Measurements from ENCODE around the gene THOC6. TPM values are rescaled to one million over a fixed set of nuclear protein-coding genes. Genes with fewer than 3 reads are reported as not detected.

The THOC6 gene
- total RNA-seq, 4 donors from 2014 or later: 13.2 to 22.1 (median 20.1) TPM

- TF ChIP-seq CTCF (IDR thresholded peaks at IDR 0.05): no peak
- no peak for TF ChIP-seq POLR2A (IDR thresholded peaks at IDR 0.05)
- DNase-seq (ENCODE audit: low spot score in 2 of 2): peak; percentile 53 to 97
- H3K4me3 ChIP-seq (ENCODE audit: low read depth, poor library complexity, severe bottlenecking): peak overlapping the region; percentile 58
- intact Hi-C loops (cut with DNase I; ENCODE audit: low total_unique reads): no loop called here
- 0 to 2% methylated on average over 26 to 33 of the region's 57 CpGs for WGBS, 2 donors
Observed at GRCh38 chr16:3020604-3021448, 3.0 kb upstream of the THOC6 start.

- intact Hi-C loops (cut with DNase I; ENCODE audit: low total_unique reads): no loop called here
- WGBS, 2 donors: 9 to 15% methylated on average over 14 to 17 of the region's 25 CpGs
- peak overlapping the region; percentile 58 for H3K4me3 ChIP-seq (ENCODE audit: low read depth, poor library complexity, severe bottlenecking)
- TF ChIP-seq POLR2A (IDR thresholded peaks at IDR 0.05): no peak
- TF ChIP-seq CTCF (IDR thresholded peaks at IDR 0.05): no peak
- DNase-seq (ENCODE audit: low spot score in 2 of 2): peak; percentile 68 to 96
Observed at GRCh38 chr16:3021449-3022207, 2.2 kb upstream of the THOC6 start.

- 8% methylated on average over 8 of the region's 8 CpGs for WGBS, 2 donors
- TF ChIP-seq CTCF (IDR thresholded peaks at IDR 0.05): no peak
- TF ChIP-seq POLR2A (IDR thresholded peaks at IDR 0.05): no peak
- intact Hi-C loops (cut with DNase I; ENCODE audit: low total_unique reads): no loop called here
- no peak overlapping the region for H3K4me3 ChIP-seq (ENCODE audit: low read depth, poor library complexity, severe bottlenecking)
- DNase-seq (ENCODE audit: low spot score in 2 of 2): peak; percentile 90 to 99
Observed at GRCh38 chr16:3022208-3022683, 1.6 kb upstream of the THOC6 start.

GRCh38 chr16:3022684-3023414 lies 986 bp upstream of the THOC6 start:
- WGBS, 2 donors: 15 to 19% methylated on average over 8 of the region's 8 CpGs
- intact Hi-C loops (cut with DNase I; ENCODE audit: low total_unique reads): no loop called here
- no peak for TF ChIP-seq POLR2A (IDR thresholded peaks at IDR 0.05)
- no peak for TF ChIP-seq CTCF (IDR thresholded peaks at IDR 0.05)
- no peak for DNase-seq (ENCODE audit: low spot score in 2 of 2)
- no peak overlapping the region for H3K4me3 ChIP-seq (ENCODE audit: low read depth, poor library complexity, severe bottlenecking)

GRCh38 chr16:3023415-3023668 lies 493 bp upstream of the THOC6 start:
- 3 to 6% methylated on average over 5 to 6 of the region's 6 CpGs for WGBS, 2 donors
- TF ChIP-seq CTCF (IDR thresholded peaks at IDR 0.05): no peak
- TF ChIP-seq POLR2A (IDR thresholded peaks at IDR 0.05): no peak
- no peak for DNase-seq (ENCODE audit: low spot score in 2 of 2)
- intact Hi-C loops (cut with DNase I; ENCODE audit: low total_unique reads): no loop called here
- peak overlapping the region; percentile 60 for H3K4me3 ChIP-seq (ENCODE audit: low read depth, poor library complexity, severe bottlenecking)
